ENCODE data around the gene EXO1. TPM values are rescaled to one million over a fixed set of nuclear protein-coding genes. Genes with fewer than 3 reads are reported as not detected.
A peak's percentile ranks its signal among the peaks of the same experiment; 100 is the strongest.
"Not testable (repeated sequence)": the region's sequence is repeated elsewhere in the genome, so short reads cannot be mapped to it uniquely, and the experiment has no call there.

EXO1 gene
- total RNA-seq, 2 donors from 2014 or later = 21.7 to 30.9 TPM

GRCh38 chr1:241847540-241847795 lies 536 bp upstream of the EXO1 start:
- DNase-seq = no peak
- Histone ChIP-seq H3K9ac (ENCODE audit: extremely low read depth, low read length, poor library complexity, severe bottlenecking) (no peak overlapping the region), H3K4me1 (ENCODE audit: control insufficient read depth, insufficient read depth, low read length) (no peaks in the 10 kb centered on the region), H3K4me3 (ENCODE audit: low read length) (peak overlapping the region; percentile 91), H3K9me3 (ENCODE audit: control insufficient read depth, low read length) (no peaks in the 10 kb centered on the region), H3K27me3 (ENCODE audit: control insufficient read depth, insufficient read depth, low read length, poor library complexity, severe bottlenecking) (no peaks in the 10 kb centered on the region), H3K27ac (ENCODE audit: low read depth, low read length) (no peak overlapping the region), H3K36me3 (ENCODE audit: control insufficient read depth, insufficient read depth, low read length) (peaks cover 16% of the 10 kb centered on the region)
- Mint-ChIP-seq H3K9me3 (no peaks in the 10 kb centered on the region), H3K36me3 (ENCODE audit: low read depth) (peaks cover 6% of the 10 kb centered on the region), H3K4me1 (peaks cover 19% of the 10 kb centered on the region), H3K27me3 (ENCODE audit: insufficient read depth) (no peaks in the 10 kb centered on the region), H3K4me3 (peak overlapping the region; percentile 89), H3K27ac (peak overlapping the region; percentile 99)
- 4 to 16% methylated on average over 4 to 6 of the region's 6 CpGs for WGBS, 2 experiments (ENCODE audit: insufficient coverage in 1 of 2, insufficient read length in 1 of 2)
- TF ChIP-seq CTCF (conservative IDR thresholded peaks at IDR 0.05) = no peak

- Histone ChIP-seq H3K36me3 (ENCODE audit: control insufficient read depth, insufficient read depth, low read length) (peaks cover 25% of the 10 kb centered on the region), H3K9me3 (ENCODE audit: control insufficient read depth, low read length) (no peaks in the 10 kb centered on the region), H3K27ac (ENCODE audit: low read depth, low read length) (no peak overlapping the region), H3K4me3 (ENCODE audit: low read length) (peak overlapping the region; percentile 91), H3K9ac (ENCODE audit: extremely low read depth, low read length, poor library complexity, severe bottlenecking) (peak overlapping the region; percentile 71), H3K27me3 (ENCODE audit: control insufficient read depth, insufficient read depth, low read length, poor library complexity, severe bottlenecking) (no peaks in the 10 kb centered on the region), H3K4me1 (ENCODE audit: control insufficient read depth, insufficient read depth, low read length) (no peaks in the 10 kb centered on the region)
- WGBS, 2 experiments (ENCODE audit: insufficient coverage in 1 of 2, insufficient read length in 1 of 2) = 3 to 9% methylated on average over 6 to 13 of the region's 13 CpGs
- peak overlapping the region; percentile 99 for H3K27ac Mint-ChIP-seq
- H3K4me1 Mint-ChIP-seq = peaks cover 19% of the 10 kb centered on the region
- DNase-seq = no peak
- no peak for TF ChIP-seq CTCF (conservative IDR thresholded peaks at IDR 0.05)
- no peaks in the 10 kb centered on the region for H3K27me3 Mint-ChIP-seq (ENCODE audit: insufficient read depth)
- H3K36me3 Mint-ChIP-seq (ENCODE audit: low read depth) = peaks cover 15% of the 10 kb centered on the region
- H3K4me3 Mint-ChIP-seq = peak overlapping the region; percentile 89
- no peaks in the 10 kb centered on the region for H3K9me3 Mint-ChIP-seq
These were observed 811 bp downstream of the EXO1 start for GRCh38 chr1:241848686-241849344.

- peaks cover 19% of the 10 kb centered on the region for H3K4me1 Mint-ChIP-seq
- peak overlapping the region; percentile 89 for H3K4me3 Mint-ChIP-seq
- no peak for TF ChIP-seq CTCF (conservative IDR thresholded peaks at IDR 0.05)
- no peaks in the 10 kb centered on the region for H3K27me3 Mint-ChIP-seq (ENCODE audit: insufficient read depth)
- WGBS, 2 experiments (ENCODE audit: insufficient coverage in 1 of 2, insufficient read length in 1 of 2) = 63 to 65% methylated on average over 5 to 6 of the region's 6 CpGs
- no peaks in the 10 kb centered on the region for H3K9me3 Mint-ChIP-seq
- H3K27me3 ChIP-seq (ENCODE audit: control insufficient read depth, insufficient read depth, low read length, poor library complexity, severe bottlenecking) = no peaks in the 10 kb centered on the region
- no peak overlapping the region for H3K27ac ChIP-seq (ENCODE audit: low read depth, low read length)
- H3K36me3 Mint-ChIP-seq (ENCODE audit: low read depth) = peaks cover 19% of the 10 kb centered on the region
- peaks cover 29% of the 10 kb centered on the region for H3K36me3 ChIP-seq (ENCODE audit: control insufficient read depth, insufficient read depth, low read length)
- H3K4me3 ChIP-seq (ENCODE audit: low read length) = peak overlapping the region; percentile 91
- no peak overlapping the region for H3K9ac ChIP-seq (ENCODE audit: extremely low read depth, low read length, poor library complexity, severe bottlenecking)
- H3K27ac Mint-ChIP-seq = no peak overlapping the region
- no peaks in the 10 kb centered on the region for H3K9me3 ChIP-seq (ENCODE audit: control insufficient read depth, low read length)
- no peaks in the 10 kb centered on the region for H3K4me1 ChIP-seq (ENCODE audit: control insufficient read depth, insufficient read depth, low read length)
- no peak for DNase-seq
These were observed 1.3 kb downstream of the EXO1 start for GRCh38 chr1:241849345-241849695.

- not testable (repeated sequence) for H3K4me1 Mint-ChIP-seq; H3K9me3 ChIP-seq (ENCODE audit: control insufficient read depth, low read length); H3K27ac ChIP-seq (ENCODE audit: low read depth, low read length); H3K27ac Mint-ChIP-seq; H3K4me3 Mint-ChIP-seq; H3K9ac ChIP-seq (ENCODE audit: extremely low read depth, low read length, poor library complexity, severe bottlenecking); H3K4me3 ChIP-seq (ENCODE audit: low read length); H3K9me3 Mint-ChIP-seq; H3K27me3 Mint-ChIP-seq (ENCODE audit: insufficient read depth); DNase-seq; H3K4me1 ChIP-seq (ENCODE audit: control insufficient read depth, insufficient read depth, low read length); H3K27me3 ChIP-seq (ENCODE audit: control insufficient read depth, insufficient read depth, low read length, poor library complexity, severe bottlenecking)
- H3K36me3 ChIP-seq (ENCODE audit: control insufficient read depth, insufficient read depth, low read length) = peaks cover 64% of the 10 kb centered on the region
- WGBS, 2 experiments (ENCODE audit: insufficient coverage in 1 of 2, insufficient read length in 1 of 2) = 96 to 97% methylated on average over 12 to 41 of the region's 41 CpGs
- peaks cover 43% of the 10 kb centered on the region for H3K36me3 Mint-ChIP-seq (ENCODE audit: low read depth)
These were observed 7.6 kb downstream of the EXO1 start for GRCh38 chr1:241855545-241856140.

Data from endodermal cell (in vitro differentiated cells).